Right forelimb (tissue), 1 donor: ENCODE measurements around the gene PCDHB6.
"Not testable (repeated sequence)": the region's sequence is repeated elsewhere in the genome, so short reads cannot be mapped to it uniquely, and the experiment has no call there.

Experiments
- DNase-seq: peaks from one replicate; pipeline ENCODE4 v3.0.0-alpha.2; 2018

PCDHB6 gene

GRCh38 chr5:141172381-141173204 is 22.7 kb downstream of the PCDHB6 start, which contains the start of gene PCDHB7:
Gene PCDHB7 (plus strand): TSS chr5:141172644. CDS start chr5:141172836, 192 bp downstream.
- DNase-seq = no peak

DNA sequence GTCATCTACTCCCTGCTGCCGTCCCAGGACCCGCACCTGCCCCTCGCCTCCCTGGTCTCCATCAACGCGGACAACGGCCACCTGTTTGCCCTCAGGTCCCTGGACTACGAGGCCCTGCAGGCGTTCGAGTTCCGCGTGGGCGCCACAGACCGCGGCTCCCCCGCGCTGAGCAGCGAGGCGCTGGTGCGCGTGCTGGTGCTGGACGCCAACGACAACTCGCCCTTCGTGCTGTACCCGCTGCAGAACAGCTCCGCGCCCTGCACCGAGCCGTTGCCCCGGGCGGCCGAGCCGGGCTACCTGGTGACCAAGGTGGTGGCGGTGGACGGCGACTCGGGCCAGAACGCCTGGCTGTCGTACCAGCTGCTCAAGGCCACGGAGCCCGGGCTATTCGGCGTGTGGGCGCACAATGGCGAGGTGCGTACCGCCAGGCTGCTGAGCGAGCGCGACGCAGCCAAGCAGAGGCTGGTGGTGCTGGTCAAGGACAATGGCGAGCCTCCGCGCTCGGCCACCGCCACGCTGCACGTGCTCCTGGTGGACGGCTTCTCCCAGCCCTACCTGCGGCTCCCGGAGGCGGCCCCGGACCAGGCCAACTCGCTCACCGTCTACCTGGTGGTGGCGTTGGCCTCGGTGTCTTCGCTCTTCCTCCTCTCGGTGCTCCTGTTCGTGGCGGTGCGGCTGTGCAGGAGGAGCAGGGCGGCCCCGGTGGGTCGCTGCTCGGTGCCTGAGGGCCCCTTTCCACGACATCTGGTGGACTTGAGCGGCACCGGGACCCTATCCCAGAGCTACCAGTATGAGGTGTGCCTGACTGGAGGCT is 24.6 kb downstream of the PCDHB6 start:
- DNase-seq = not testable (repeated sequence)

GRCh38 chr5:141175933-141176332 is 26.1 kb downstream of the PCDHB6 start:
- no peak for DNase-seq

- DNase-seq = not testable (repeated sequence)
These were observed 27.8 kb downstream of the PCDHB6 start, which contains the start of gene PCDHB8 for GRCh38 chr5:141177577-141178191. Gene PCDHB8 (plus strand): TSS chr5:141177790. CDS start chr5:141178035, 245 bp downstream.

DNA sequence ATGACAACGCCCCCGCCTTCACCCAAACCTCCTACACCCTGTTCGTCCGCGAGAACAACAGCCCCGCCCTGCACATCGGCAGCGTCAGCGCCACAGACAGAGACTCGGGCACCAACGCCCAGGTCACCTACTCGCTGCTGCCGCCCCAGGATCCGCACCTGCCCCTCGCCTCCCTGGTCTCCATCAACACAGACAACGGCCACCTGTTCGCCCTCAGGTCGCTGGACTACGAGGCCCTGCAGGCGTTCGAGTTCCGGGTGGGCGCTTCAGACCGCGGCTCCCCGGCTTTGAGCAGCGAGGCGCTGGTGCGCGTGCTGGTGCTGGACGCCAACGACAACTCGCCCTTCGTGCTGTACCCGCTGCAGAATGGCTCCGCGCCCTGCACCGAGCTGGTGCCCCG is 29.5 kb downstream of the PCDHB6 start:
- not testable (repeated sequence) for DNase-seq

DNA sequence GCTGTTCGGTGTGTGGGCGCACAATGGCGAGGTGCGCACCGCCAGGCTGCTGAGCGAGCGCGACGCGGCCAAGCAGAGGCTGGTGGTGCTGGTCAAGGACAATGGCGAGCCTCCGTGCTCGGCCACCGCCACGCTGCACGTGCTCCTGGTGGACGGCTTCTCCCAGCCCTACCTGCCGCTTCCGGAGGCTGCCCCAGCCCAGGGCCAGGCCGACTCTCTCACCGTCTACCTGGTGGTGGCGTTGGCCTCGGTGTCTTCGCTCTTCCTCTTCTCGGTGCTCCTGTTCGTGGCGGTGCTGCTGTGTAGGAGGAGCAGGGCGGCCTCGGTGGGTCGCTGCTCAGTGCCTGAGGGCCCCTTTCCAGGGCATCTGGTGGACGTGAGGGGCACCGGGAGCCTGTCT is 30.0 kb downstream of the PCDHB6 start:
- not testable (repeated sequence) for DNase-seq

- no peak for DNase-seq
These were observed 30.5 kb downstream of the PCDHB6 start for GRCh38 chr5:141180313-141180712.

GRCh38 chr5:141182248-141182647 is 32.4 kb downstream of the PCDHB6 start, which contains the start of gene PCDHB16:
Gene PCDHB16 (plus strand): TSS chr5:141182387. CDS start chr5:141182560, 173 bp downstream.
- DNase-seq = no peak

GRCh38 chr5:141184117-141184855 is 34.4 kb downstream of the PCDHB6 start:
- DNase-seq = not testable (repeated sequence)

DNA sequence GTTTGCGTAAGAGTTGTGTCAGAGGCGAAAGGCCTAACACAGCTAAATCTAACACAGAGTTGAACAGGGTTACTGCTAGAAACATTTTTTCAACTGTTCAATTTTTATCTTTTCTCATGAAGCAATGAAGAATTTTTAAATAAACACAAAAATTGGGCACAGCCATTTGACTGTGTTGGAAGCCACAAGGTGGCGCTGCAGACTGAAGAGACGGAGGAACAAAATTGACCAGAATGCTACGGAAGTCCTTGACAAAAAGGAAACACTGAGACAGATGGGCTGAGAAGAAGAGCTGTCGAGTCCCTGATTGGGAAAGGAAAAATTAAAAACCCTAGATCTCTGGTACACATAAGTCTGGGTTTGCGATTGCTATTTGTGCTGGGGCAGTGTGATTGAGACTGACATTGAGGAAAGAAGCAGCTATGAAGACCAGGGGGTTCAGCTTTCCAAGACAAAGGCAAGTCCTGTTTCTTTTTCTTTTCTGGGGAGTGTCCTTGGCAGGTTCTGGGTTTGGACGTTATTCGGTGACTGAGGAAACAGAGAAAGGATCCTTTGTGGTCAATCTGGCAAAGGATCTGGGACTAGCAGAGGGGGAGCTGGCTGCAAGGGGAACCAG is 37.1 kb downstream of the PCDHB6 start, which contains the start of gene PCDHB9:
PCDHB9 (plus strand) TSS at position 265 of the 616 bp plus-strand sequence; CDS start at position 423, 158 bp downstream.
- no peak for DNase-seq

- DNase-seq = not testable (repeated sequence)
These were observed 38.8 kb downstream of the PCDHB6 start for GRCh38 chr5:141188682-141189081.

DNA sequence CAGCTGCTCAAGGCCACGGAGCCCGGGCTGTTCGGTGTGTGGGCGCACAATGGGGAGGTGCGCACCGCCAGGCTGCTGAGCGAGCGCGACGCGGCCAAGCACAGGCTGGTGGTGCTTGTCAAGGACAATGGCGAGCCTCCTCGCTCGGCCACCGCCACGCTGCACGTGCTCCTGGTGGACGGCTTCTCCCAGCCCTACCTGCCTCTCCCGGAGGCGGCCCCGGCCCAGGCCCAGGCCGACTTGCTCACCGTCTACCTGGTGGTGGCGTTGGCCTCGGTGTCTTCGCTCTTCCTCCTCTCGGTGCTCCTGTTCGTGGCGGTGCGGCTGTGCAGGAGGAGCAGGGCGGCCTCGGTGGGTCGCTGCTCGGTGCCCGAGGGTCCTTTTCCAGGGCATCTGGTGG is 39.3 kb downstream of the PCDHB6 start:
- not testable (repeated sequence) for DNase-seq

- no peak for DNase-seq
These were observed 42.4 kb downstream of the PCDHB6 start, which contains the start of gene PCDHB10 for GRCh38 chr5:141192110-141192725. Gene PCDHB10 (plus strand): TSS chr5:141192353. CDS start chr5:141192553, 200 bp downstream.

- not testable (repeated sequence) for DNase-seq
These were observed 44.5 kb downstream of the PCDHB6 start for GRCh38 chr5:141194332-141194731.

- no peak for DNase-seq
These were observed 46.5 kb downstream of the PCDHB6 start for GRCh38 chr5:141196363-141196762.

GRCh38 chr5:141199359-141200235 is 49.7 kb downstream of the PCDHB6 start, which contains the start of gene PCDHB11:
Gene PCDHB11 (plus strand): TSS chr5:141199627. CDS start chr5:141199775, 148 bp downstream.
- DNase-seq = no peak

- DNase-seq = not testable (repeated sequence)
These were observed 51.3 kb downstream of the PCDHB6 start for GRCh38 chr5:141201126-141201525.

DNA sequence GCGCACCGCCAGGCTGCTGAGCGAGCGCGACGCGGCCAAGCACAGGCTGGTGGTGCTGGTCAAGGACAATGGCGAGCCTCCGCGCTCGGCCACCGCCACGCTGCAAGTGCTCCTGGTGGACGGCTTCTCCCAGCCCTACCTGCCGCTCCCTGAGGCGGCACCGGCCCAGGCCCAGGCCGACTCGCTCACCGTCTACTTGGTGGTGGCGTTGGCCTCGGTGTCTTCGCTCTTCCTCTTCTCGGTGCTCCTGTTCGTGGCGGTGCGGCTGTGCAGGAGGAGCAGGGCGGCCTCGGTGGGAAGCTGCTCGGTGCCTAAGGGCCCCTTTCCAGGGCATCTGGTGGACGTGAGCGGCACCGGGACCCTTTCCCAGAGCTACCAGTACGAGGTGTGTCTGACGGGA is 51.8 kb downstream of the PCDHB6 start:
- DNase-seq = not testable (repeated sequence)
